ENCODE data around the gene OVCH1.

The OVCH1 gene

DNA sequence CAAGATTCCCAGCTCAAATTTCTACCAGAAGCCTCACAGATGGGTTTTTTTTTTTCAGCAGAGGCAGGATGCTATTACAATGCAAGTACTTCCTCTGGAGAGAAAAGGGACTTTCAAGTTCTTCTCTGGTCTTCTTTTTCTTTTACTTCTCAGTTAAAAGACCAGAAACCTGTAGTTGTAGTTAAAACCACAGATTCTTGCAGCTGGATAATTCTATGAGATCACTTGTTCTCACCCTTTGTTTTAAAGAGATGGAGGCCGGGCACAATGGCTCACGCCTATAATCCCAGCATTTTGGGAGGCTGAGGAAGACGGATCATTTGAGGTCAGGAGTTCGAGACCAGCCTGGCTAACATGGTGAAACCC lies 47.6 kb upstream of the OVCH1 start:
- DNase-seq (ENCODE audit: low read depth in 1 of 2, low spot score in 1 of 2) = no peak
- H3K27ac ChIP-seq (replicated peaks) = no peak overlapping the region
- no peak overlapping the region for H3K4me3 ChIP-seq (replicated peaks; ENCODE audit: insufficient read depth, low read length)
- TF ChIP-seq, protein P1, sequence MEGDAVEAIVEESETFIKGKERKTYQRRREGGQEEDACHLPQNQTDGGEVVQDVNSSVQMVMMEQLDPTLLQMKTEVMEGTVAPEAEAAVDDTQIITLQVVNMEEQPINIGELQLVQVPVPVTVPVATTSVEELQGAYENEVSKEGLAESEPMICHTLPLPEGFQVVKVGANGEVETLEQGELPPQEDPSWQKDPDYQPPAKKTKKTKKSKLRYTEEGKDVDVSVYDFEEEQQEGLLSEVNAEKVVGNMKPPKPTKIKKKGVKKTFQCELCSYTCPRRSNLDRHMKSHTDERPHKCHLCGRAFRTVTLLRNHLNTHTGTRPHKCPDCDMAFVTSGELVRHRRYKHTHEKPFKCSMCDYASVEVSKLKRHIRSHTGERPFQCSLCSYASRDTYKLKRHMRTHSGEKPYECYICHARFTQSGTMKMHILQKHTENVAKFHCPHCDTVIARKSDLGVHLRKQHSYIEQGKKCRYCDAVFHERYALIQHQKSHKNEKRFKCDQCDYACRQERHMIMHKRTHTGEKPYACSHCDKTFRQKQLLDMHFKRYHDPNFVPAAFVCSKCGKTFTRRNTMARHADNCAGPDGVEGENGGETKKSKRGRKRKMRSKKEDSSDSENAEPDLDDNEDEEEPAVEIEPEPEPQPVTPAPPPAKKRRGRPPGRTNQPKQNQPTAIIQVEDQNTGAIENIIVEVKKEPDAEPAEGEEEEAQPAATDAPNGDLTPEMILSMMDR (IDR thresholded peaks at IDR 0.05; ENCODE audit: insufficient read depth, low read length) = no peak
- TF ChIP-seq SPI1 (IDR thresholded peaks at IDR 0.05; ENCODE audit: borderline replicate concordance, low read depth) = no peak
- TF ChIP-seq POLR2AphosphoS5 (IDR thresholded peaks at IDR 0.05; ENCODE audit: low read depth) = no peak
- TF ChIP-seq GABPA (IDR thresholded peaks at IDR 0.05; ENCODE audit: low read depth) = no peak
- TF ChIP-seq, protein P2, sequence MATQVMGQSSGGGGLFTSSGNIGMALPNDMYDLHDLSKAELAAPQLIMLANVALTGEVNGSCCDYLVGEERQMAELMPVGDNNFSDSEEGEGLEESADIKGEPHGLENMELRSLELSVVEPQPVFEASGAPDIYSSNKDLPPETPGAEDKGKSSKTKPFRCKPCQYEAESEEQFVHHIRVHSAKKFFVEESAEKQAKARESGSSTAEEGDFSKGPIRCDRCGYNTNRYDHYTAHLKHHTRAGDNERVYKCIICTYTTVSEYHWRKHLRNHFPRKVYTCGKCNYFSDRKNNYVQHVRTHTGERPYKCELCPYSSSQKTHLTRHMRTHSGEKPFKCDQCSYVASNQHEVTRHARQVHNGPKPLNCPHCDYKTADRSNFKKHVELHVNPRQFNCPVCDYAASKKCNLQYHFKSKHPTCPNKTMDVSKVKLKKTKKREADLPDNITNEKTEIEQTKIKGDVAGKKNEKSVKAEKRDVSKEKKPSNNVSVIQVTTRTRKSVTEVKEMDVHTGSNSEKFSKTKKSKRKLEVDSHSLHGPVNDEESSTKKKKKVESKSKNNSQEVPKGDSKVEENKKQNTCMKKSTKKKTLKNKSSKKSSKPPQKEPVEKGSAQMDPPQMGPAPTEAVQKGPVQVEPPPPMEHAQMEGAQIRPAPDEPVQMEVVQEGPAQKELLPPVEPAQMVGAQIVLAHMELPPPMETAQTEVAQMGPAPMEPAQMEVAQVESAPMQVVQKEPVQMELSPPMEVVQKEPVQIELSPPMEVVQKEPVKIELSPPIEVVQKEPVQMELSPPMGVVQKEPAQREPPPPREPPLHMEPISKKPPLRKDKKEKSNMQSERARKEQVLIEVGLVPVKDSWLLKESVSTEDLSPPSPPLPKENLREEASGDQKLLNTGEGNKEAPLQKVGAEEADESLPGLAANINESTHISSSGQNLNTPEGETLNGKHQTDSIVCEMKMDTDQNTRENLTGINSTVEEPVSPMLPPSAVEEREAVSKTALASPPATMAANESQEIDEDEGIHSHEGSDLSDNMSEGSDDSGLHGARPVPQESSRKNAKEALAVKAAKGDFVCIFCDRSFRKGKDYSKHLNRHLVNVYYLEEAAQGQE (IDR thresholded peaks at IDR 0.05; ENCODE audit: insufficient replicate concordance, low read depth) = no peak
- no peaks in the 10 kb centered on the region for H3K27me3 ChIP-seq (ENCODE audit: insufficient read depth, poor library complexity, severe bottlenecking)

DNA sequence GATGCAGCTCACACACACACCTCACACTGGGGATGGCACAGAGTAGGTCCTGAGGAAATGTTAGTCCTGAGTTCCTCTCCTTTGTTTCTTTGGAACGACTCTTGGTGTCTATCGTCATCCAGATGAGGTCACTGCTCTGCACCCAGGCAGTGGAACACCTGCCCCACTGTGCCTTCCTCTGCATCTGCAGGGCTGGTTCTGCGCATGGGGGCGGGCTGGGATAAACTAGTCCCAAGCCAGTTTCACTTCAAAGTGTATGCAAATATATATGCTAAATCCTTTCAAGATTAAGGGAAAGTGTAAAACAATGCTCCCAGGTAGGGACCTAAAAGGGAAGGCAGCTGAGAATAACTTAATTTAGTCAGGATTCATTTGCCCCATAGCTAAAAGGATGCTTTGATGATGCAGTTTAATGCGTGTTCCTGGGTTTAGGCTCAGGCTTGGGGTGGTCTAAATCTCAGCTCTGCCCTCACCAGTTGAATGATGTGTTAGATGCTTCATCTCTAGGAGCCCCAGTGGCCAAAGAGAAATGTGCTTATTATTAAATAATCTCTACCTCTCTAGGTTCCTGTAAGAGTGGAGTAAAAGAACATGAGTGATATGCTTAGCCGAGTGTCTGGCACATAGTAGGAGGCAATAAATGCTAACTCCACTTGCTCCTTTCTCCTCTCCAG lies 47.1 kb upstream of the OVCH1 start:
- DNase-seq (ENCODE audit: low read depth in 1 of 2, low spot score in 1 of 2) = no peak
- no peak for TF ChIP-seq SPI1 (IDR thresholded peaks at IDR 0.05; ENCODE audit: borderline replicate concordance, low read depth)
- TF ChIP-seq, protein P1 (IDR thresholded peaks at IDR 0.05; ENCODE audit: insufficient read depth, low read length) = no peak
- TF ChIP-seq GABPA (IDR thresholded peaks at IDR 0.05; ENCODE audit: low read depth) = no peak
- TF ChIP-seq, protein P2 (IDR thresholded peaks at IDR 0.05; ENCODE audit: insufficient replicate concordance, low read depth) = no peak
- TF ChIP-seq POLR2AphosphoS5 (IDR thresholded peaks at IDR 0.05; ENCODE audit: low read depth) = no peak
- Histone ChIP-seq H3K27me3 (ENCODE audit: insufficient read depth, poor library complexity, severe bottlenecking) (no peaks in the 10 kb centered on the region), H3K27ac (replicated peaks) (no peak overlapping the region), H3K4me3 (replicated peaks; ENCODE audit: insufficient read depth, low read length) (no peak overlapping the region)

DNA sequence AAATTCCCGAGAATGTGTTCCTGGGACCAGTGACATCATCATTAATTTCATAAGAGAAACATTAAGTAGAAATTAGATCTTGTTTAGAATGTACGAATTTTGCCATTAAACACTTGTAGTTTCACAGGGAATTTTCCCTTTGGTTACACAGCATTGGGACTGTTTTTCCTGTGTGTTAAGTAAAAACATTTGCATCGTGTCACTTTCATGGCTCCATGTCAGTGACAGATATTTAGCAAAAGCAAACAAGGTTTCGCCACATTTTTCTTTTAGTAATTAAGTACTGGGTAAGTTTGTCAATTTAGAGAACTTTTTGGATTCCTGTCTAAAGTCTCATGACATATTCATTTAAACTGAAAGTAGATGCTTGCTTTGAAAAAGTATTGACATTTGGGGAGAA lies 45.5 kb upstream of the OVCH1 start:
- Histone ChIP-seq H3K27ac (replicated peaks) (no peak overlapping the region), H3K27me3 (ENCODE audit: insufficient read depth, poor library complexity, severe bottlenecking) (no peaks in the 10 kb centered on the region), H3K4me3 (replicated peaks; ENCODE audit: insufficient read depth, low read length) (no peak overlapping the region)
- DNase-seq (ENCODE audit: low read depth in 1 of 2, low spot score in 1 of 2) = no peak
- TF ChIP-seq POLR2AphosphoS5 (IDR thresholded peaks at IDR 0.05; ENCODE audit: low read depth) = no peak
- TF ChIP-seq, protein P1 (IDR thresholded peaks at IDR 0.05; ENCODE audit: insufficient read depth, low read length) = no peak
- TF ChIP-seq GABPA (IDR thresholded peaks at IDR 0.05; ENCODE audit: low read depth) = no peak
- TF ChIP-seq, protein P2 (IDR thresholded peaks at IDR 0.05; ENCODE audit: insufficient replicate concordance, low read depth) = no peak
- no peak for TF ChIP-seq SPI1 (IDR thresholded peaks at IDR 0.05; ENCODE audit: borderline replicate concordance, low read depth)

Data from HL-60 (cell line).